IgD-negative memory B cell (primary cell): Measurements from ENCODE around the gene ZFP36L2. TPM values are rescaled to one million over a fixed set of nuclear protein-coding genes. Genes with fewer than 3 reads are reported as not detected.

Experiments
- H3K27ac Mint-ChIP-seq, 3 donors: one replicate each; pipeline ENCODE4 v1.8.0; 2020 to 2022; ENCODE audit warnings: mild to moderate bottlenecking in 3 of 3, mixed read lengths in 3 of 3, moderate library complexity in 1 of 3
- H3K27me3 Mint-ChIP-seq: one replicate; pipeline ENCODE4 v1.8.0; 2021; ENCODE audit warnings: mixed read lengths
- H3K36me3 Mint-ChIP-seq: one replicate; pipeline ENCODE4 v1.8.0; 2020; ENCODE audit warnings: mild to moderate bottlenecking, mixed read lengths
- H3K4me1 Mint-ChIP-seq, 3 donors: one replicate each; pipeline ENCODE4 v1.8.0; 2020 to 2022; ENCODE audit warnings: mixed read lengths in 3 of 3, mild to moderate bottlenecking in 1 of 3
- H3K4me3 Mint-ChIP-seq, 4 donors: one replicate each; pipeline ENCODE4 v1.8.0; 2020 to 2022; ENCODE audit warnings: mild to moderate bottlenecking in 4 of 4, mixed read lengths in 4 of 4, moderate library complexity in 3 of 4
- H3K9me3 Mint-ChIP-seq, 3 donors: one replicate each; pipeline ENCODE4 v1.8.0; 2020 to 2021; ENCODE audit warnings: mixed read lengths in 3 of 3, mild to moderate bottlenecking in 1 of 3
- polyA plus RNA-seq: library from polyadenylated mRNA; unstranded; fragments of 300-500 nt; fragmentation: Illumina TruSeq; gene quantifications from one replicate; pipeline ENCODE4 v1.2.3, GENCODE V29; 2021

ZFP36L2 gene
- polyA plus RNA-seq, 1 donor from 2014 or later, result 249 TPM

GRCh38 chr2:43222475-43223309, 3.7 kb downstream of the ZFP36L2 start:
- Mint-ChIP-seq H3K27ac (peak overlapping the region; percentile 79 to 100 (median 95)), H3K27me3 (no peaks in the 10 kb centered on the region), H3K4me3 (peak overlapping the region; percentile 65 to 96 (median 92)), H3K36me3 (peaks cover 14% of the 10 kb centered on the region), H3K4me1 (peaks cover 23 to 30% (median 29%) of the 10 kb centered on the region in 3 donors), H3K9me3 (peaks cover 0 to 2% (median 0%) of the 10 kb centered on the region in 3 donors)

- Mint-ChIP-seq H3K9me3 (peaks cover 0 to 2% (median 0%) of the 10 kb centered on the region in 3 donors), H3K36me3 (peaks cover 14% of the 10 kb centered on the region), H3K4me3 (peak overlapping the region; percentile 65 to 96 (median 92)), H3K27me3 (no peaks in the 10 kb centered on the region), H3K27ac (peak overlapping the region; percentile 79 to 100 (median 95)), H3K4me1 (peaks cover 24 to 36% (median 33%) of the 10 kb centered on the region in 3 donors)
Observed at GRCh38 chr2:43221763-43222474, 4.5 kb downstream of the ZFP36L2 start.

- no peaks in the 10 kb centered on the region for H3K27me3 Mint-ChIP-seq
- peaks cover 14% of the 10 kb centered on the region for H3K36me3 Mint-ChIP-seq
- peak overlapping the region; percentile 65 to 96 (median 92) for H3K4me3 Mint-ChIP-seq
- peak overlapping the region; percentile 79 to 100 (median 95) for H3K27ac Mint-ChIP-seq
- H3K9me3 Mint-ChIP-seq, result peaks cover 0 to 2% (median 0%) of the 10 kb centered on the region in 3 donors
- peaks cover 24 to 38% (median 33%) of the 10 kb centered on the region in 3 donors for H3K4me1 Mint-ChIP-seq
Observed at GRCh38 chr2:43221124-43221762, 5.2 kb downstream of the ZFP36L2 start.

DNA sequence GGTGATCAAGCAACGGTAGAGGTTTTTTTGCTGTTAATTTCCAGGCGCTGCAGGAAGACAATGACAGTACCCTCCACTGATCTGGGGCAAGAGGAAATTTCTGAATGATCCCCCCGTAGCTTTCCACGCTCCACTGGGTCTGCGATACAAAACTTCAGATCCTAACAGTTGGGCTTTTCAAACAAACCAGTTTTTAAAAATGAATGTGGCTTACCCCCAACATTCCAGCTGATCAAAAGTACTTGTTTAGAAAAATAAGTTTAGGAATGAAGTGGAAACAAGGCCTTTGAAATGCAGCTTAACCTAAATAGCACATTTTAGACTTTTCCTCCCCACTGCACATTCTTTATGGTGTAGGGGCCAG, 5.7 kb downstream of the ZFP36L2 start:
- Mint-ChIP-seq H3K27ac (peak overlapping the region; percentile 79 to 100 (median 95)), H3K9me3 (peaks cover 0 to 2% (median 0%) of the 10 kb centered on the region in 3 donors), H3K4me1 (peaks cover 24 to 39% (median 33%) of the 10 kb centered on the region in 3 donors), H3K36me3 (peaks cover 15% of the 10 kb centered on the region), H3K27me3 (no peaks in the 10 kb centered on the region), H3K4me3 (peak overlapping the region; percentile 65 to 96 (median 92))

- Mint-ChIP-seq H3K27ac (peak overlapping the region; percentile 79 to 100 (median 95)), H3K36me3 (peaks cover 16% of the 10 kb centered on the region), H3K27me3 (no peaks in the 10 kb centered on the region), H3K4me1 (peaks cover 24 to 41% (median 33%) of the 10 kb centered on the region in 3 donors), H3K9me3 (peaks cover 0 to 2% (median 0%) of the 10 kb centered on the region in 3 donors), H3K4me3 (peak overlapping the region; percentile 65 to 96 (median 92))
Observed at GRCh38 chr2:43220229-43220751, 6.1 kb downstream of the ZFP36L2 start.

GRCh38 chr2:43219383-43220228, 6.8 kb downstream of the ZFP36L2 start:
- Mint-ChIP-seq H3K4me3 (peak overlapping the region; percentile 65 to 96 (median 92)), H3K27ac (peak overlapping the region; percentile 79 to 100 (median 95)), H3K9me3 (peaks cover 0 to 2% (median 0%) of the 10 kb centered on the region in 3 donors), H3K27me3 (no peaks in the 10 kb centered on the region), H3K36me3 (peaks cover 16% of the 10 kb centered on the region), H3K4me1 (peaks cover 24 to 41% (median 33%) of the 10 kb centered on the region in 3 donors)

- Mint-ChIP-seq H3K27me3 (no peaks in the 10 kb centered on the region), H3K4me3 (peak overlapping the region; percentile 65 to 96 (median 92)), H3K36me3 (peaks cover 13% of the 10 kb centered on the region), H3K4me1 (peaks cover 24 to 41% (median 33%) of the 10 kb centered on the region in 3 donors), H3K27ac (peak overlapping the region; percentile 79 to 100 (median 95)), H3K9me3 (no peaks in the 10 kb centered on the region)
Observed at GRCh38 chr2:43218702-43219382, 7.6 kb downstream of the ZFP36L2 start.

GRCh38 chr2:43218155-43218701, 8.2 kb downstream of the ZFP36L2 start:
- peak overlapping the region; percentile 79 to 100 (median 95) for H3K27ac Mint-ChIP-seq
- peak overlapping the region; percentile 65 to 96 (median 92) for H3K4me3 Mint-ChIP-seq
- H3K4me1 Mint-ChIP-seq, result peaks cover 25 to 43% (median 33%) of the 10 kb centered on the region in 3 donors
- no peaks in the 10 kb centered on the region for H3K9me3 Mint-ChIP-seq
- peaks cover 10% of the 10 kb centered on the region for H3K36me3 Mint-ChIP-seq
- no peaks in the 10 kb centered on the region for H3K27me3 Mint-ChIP-seq

DNA sequence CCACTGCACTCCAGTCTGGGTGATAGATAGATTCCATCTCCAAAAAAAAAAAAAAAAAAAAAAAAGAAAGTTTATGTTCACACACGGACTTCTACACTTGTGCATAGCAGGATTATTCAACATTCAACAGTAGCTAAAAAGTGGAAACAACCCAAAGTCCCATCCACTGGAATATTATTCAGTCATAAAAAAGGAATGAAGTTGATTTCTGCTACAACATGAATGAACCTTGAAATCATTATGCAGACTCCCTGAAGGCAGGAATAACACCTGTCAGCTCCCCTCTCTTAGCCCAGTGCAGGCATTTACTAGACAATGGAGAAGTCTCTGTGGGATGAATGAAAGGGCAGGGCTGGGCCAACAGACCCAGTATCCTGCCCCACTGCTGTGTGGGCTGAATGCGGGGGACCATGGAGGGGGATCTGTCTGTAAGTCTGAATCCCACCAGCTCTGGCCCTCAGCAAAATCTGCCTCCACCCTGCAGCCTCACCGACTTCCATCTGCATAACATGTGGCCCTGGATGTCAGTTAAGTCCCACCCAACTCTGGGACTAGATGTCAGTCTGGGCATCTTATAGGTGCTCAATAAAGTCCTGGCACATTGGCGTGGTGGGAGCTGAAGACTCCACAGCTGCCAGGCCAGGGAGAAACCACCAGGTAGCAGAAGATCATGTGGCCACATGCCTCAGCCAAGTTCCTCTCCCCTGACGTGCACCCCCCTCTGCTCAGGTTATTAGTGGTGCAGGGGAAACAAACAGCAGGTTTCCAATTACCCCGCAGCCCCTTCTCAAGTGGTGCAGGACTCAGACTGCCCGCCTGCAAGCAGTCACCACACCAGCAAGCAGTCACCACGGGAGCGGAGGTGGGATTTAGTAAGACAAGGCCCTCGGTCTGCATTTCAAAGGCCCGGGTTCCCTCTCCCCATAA, 8.9 kb downstream of the ZFP36L2 start:
- peak overlapping the region; percentile 79 to 100 (median 95) for H3K27ac Mint-ChIP-seq
- H3K4me3 Mint-ChIP-seq, result peak overlapping the region; percentile 34 to 95 (median 86)
- peaks cover 10% of the 10 kb centered on the region for H3K36me3 Mint-ChIP-seq
- H3K27me3 Mint-ChIP-seq, result no peaks in the 10 kb centered on the region
- H3K4me1 Mint-ChIP-seq, result peaks cover 32 to 48% (median 35%) of the 10 kb centered on the region in 3 donors
- H3K9me3 Mint-ChIP-seq, result no peaks in the 10 kb centered on the region

GRCh38 chr2:43216629-43217028, 9.8 kb downstream of the ZFP36L2 start:
- peaks cover 31 to 48% (median 31%) of the 10 kb centered on the region in 3 donors for H3K4me1 Mint-ChIP-seq
- peak overlapping the region in 1 of 4 donors; percentile 95 for H3K4me3 Mint-ChIP-seq
- no peaks in the 10 kb centered on the region for H3K9me3 Mint-ChIP-seq
- H3K27ac Mint-ChIP-seq, result peak overlapping the region in 2 of 3 donors; percentile 60 to 76
- H3K27me3 Mint-ChIP-seq, result no peaks in the 10 kb centered on the region
- H3K36me3 Mint-ChIP-seq, result peaks cover 10% of the 10 kb centered on the region

GRCh38 chr2:43215673-43216255, 10.6 kb downstream of the ZFP36L2 start:
- Mint-ChIP-seq H3K4me1 (peaks cover 26 to 47% (median 29%) of the 10 kb centered on the region in 3 donors), H3K4me3 (no peak overlapping the region)

GRCh38 chr2:43214253-43214652, 12.2 kb downstream of the ZFP36L2 start:
- Mint-ChIP-seq H3K9me3 (no peaks in the 10 kb centered on the region), H3K27ac (no peak overlapping the region), H3K4me1 (peaks cover 20 to 36% (median 26%) of the 10 kb centered on the region in 3 donors), H3K27me3 (no peaks in the 10 kb centered on the region), H3K4me3 (no peak overlapping the region), H3K36me3 (peaks cover 9% of the 10 kb centered on the region)

More at GRCh38 chr2:43215673-43216255, 10.6 kb downstream of the ZFP36L2 start:
- H3K9me3 Mint-ChIP-seq, result no peaks in the 10 kb centered on the region
- peak overlapping the region in 2 of 3 donors; percentile 53 to 61 for H3K27ac Mint-ChIP-seq
- H3K27me3 Mint-ChIP-seq, result no peaks in the 10 kb centered on the region
- H3K36me3 Mint-ChIP-seq, result peaks cover 9% of the 10 kb centered on the region
